Activated CD4-positive, CD25-positive, alpha-beta regulatory T cell (primary cell): ENCODE measurements around the gene DUOX1.

Experiments used
- DNase-seq, 4 experiments: peaks; one replicate each; lab custom pipeline; 2025; lab: John Stamatoyannopoulos, UW

Gene DUOX1

GRCh38 chr15:45106002-45106790, 23.6 kb upstream of the DUOX1 start:
- DNase-seq = no peak

GRCh38 chr15:45107941-45108630, 21.7 kb upstream of the DUOX1 start:
- DNase-seq = no peak

GRCh38 chr15:45110256-45110820, 19.5 kb upstream of the DUOX1 start:
- DNase-seq = no peak

DNA sequence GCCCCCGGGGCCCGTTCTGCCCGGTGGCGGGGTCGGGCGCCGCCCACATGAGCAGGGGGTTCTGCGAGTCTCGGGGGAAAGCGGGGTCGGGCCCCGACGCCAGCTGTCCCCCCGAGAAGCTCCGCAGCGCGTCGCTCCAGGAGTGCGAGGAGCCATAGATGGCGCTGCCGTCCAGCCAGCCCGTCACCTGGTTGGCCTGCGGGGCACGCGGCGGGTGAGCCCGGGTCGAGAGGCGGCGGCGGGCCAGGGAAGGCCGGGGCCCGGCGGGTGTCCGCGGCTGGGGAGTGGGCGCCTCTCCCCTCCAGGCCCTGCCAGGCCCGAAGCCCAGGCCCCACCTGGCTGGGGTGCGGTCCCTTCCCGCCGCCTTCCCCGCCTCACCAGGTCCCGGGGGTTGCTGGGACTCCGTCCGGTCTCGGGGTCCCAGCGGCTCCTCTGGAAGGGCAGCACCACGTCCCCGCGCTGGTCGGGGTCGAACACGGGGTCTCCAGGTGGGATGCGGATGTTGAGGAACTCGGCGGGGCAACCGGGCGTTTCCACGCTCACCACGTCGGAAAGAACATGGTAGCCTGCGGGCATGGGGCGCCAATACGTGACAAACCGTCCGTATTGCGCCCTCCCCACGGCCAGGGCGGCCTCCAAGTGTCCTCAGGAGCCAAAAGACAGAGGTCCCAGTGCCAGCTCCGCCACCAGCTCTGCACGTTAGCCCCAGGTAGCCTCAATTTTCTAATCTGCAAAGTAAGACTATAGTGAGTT, 18.2 kb upstream of the DUOX1 start:
- DNase-seq = no peak

DNA sequence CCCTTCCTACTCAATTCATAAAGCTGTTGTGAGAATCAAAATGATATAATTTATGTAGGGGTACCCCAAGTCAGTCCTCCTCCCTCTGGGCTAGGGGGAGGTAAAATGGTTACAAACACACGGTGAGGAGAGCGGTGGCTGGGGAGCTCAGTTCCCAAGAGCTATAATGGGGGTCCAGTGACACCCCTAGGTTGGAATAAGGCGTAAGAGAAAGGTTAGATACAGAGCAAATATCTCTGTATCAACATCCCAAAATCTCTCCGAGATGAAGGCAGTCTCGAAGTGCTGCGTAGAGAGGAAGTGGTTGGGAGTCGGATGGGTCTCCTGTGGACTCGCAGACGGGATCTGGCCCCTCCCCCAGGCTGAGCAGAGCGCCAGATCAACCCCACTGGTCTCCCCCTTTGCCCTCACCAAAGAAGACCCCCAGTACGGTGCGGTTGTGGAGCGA, 17.6 kb upstream of the DUOX1 start:
- DNase-seq = no peak

DNA sequence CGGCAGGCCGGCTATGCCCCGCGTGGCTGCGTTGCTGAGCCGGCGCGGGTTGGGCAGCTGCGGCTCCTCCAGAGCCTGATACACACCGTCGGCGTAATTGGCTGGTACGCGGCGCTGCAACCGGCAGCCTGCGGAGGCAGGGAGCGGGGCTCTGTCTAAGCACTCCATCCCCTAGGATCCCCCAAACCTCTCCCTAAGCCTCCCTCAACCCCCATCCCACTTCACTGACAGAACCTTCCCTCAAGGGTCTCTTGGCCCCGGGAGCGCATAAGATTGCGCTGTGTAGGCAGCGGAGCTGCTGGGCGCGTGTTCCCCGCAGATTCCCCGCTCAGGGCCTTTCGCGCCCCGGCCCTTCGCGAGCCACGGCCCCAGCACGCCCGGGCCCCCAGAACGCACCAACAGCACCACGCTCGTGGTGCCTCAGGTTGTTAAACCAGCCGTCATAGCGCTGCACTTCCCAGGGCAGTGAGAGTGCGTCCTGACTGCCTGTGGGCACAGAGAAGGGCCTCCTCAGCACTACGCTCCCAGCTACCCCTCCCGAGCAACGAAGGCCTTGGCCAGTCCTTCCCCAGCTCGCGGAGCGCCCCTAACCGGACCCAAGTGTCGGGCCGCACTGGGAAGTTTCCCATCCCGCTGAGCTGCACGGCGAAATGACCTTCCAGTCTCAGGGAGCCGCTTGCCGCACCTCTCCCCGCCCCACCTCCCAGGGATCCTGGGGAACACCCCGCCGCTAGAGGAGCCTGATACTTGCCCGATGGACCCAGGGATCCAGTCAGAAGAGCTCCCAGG, 17.0 kb upstream of the DUOX1 start:
- no peak for DNase-seq

GRCh38 chr15:45113380-45113990, 16.3 kb upstream of the DUOX1 start:
- DNase-seq = no peak

DNA sequence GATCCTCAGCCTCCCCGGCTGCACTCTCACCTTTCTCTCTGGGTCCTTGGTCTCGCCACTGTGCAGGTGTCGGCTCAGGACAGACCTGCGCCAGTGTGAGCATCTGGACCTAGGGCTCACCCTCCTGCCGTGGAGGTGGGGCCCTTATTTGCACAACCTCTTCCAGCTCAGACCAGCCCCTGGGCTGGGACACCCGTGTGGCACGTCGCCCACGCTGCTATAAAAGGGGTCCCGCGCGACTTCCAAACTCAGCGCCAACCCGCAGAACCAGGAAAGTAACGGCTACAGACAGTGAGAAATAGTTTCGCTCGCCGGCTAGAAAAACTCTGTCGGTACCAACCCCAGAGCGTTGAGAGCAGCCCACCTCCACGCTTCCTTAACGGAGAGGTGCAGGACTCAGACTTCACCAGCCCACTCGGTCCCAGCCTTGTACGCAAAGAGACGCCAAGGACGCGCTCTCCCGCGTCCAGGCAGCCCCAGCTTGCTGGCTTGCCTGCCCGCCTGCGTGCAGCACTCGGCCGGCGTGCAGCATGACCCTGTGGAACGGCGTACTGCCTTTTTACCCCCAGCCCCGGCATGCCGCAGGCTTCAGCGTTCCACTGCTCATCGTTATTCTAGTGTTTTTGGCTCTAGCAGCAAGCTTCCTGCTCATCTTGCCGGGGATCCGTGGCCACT, 15.6 kb upstream of the DUOX1 start, which contains the start of the genes DUOX2 and DUOXA2:
Gene DUOX2, minus strand, starts transcription at position 97 of the 675 bp plus-strand sequence. CDS start 761 bp downstream, outside the sequence.
Gene DUOXA2, plus strand, starts transcription at position 251 of the 675 bp plus-strand sequence. Its CDS starts 280 bp downstream, at position 531.
- DNase-seq = no peak

GRCh38 chr15:45114751-45115085, 15.1 kb upstream of the DUOX1 start:
- no peak for DNase-seq

GRCh38 chr15:45115312-45115820, 14.4 kb upstream of the DUOX1 start:
- DNase-seq = no peak

GRCh38 chr15:45116006-45116481, 13.8 kb upstream of the DUOX1 start:
- no peak for DNase-seq

DNA sequence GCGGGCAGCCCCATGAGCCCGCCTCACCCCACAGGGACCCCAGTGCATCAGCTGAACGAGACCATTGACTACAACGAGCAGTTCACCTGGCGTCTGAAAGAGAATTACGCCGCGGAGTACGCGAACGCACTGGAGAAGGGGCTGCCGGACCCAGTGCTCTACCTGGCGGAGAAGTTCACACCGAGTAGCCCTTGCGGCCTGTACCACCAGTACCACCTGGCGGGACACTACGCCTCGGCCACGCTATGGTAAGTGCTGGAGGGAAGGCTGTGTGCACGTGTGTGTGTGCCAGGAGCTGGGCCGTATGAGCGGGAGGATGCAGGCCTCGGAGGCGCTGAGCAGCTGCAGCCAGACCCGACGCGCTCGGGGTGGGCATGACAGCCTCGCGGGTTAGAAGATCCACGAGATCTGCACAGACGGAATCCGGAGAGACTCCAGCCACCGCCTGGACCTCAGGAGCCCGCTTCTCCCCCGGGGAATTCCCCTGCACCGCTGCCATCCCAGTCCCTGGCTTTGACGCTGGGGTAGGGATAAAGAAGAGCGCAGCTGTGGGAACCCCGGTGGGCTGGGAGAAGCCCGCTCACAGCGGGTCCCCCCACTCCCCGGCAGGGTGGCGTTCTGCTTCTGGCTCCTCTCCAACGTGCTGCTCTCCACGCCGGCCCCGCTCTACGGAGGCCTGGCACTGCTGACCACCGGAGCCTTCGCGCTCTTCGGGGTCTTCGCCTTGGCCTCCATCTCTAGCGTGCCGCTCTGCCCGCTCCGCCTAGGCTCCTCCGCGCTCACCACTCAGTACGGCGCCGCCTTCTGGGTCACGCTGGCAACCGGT, 13.1 kb upstream of the DUOX1 start:
- no peak for DNase-seq

GRCh38 chr15:45117308-45118130, 12.3 kb upstream of the DUOX1 start:
- DNase-seq = no peak

- DNase-seq = peak; percentile 56 to 76 (median 66)
Measured at GRCh38 chr15:45118131-45118588, 11.6 kb upstream of the DUOX1 start.

DNA sequence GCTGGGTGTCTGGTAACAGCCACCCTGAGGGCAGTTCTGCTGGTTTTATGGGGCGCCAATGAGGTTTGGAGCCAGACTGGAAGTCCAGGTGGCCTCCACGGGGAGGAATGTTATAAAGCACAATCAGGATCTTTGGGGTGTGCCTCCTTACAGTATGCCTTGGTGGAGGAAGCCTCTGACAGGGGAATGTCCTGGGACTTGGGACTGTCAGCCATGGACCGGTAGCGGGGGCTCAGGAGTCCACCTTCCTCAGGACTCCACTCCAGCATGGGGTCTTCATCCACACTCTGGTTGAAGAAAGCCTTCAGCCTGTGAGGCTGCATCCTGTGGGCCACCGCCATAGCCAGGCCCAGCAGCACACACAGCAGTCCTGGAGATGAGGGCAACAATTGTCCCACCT, 10.8 kb upstream of the DUOX1 start:
- DNase-seq = no peak

GRCh38 chr15:45120081-45120972, 9.5 kb upstream of the DUOX1 start:
- DNase-seq = no peak

- DNase-seq = no peak
Measured at GRCh38 chr15:45121020-45121419, 8.8 kb upstream of the DUOX1 start.
